HepG2 (cell line): ENCODE data around the gene PRMT7. TPM values are rescaled to one million over a fixed set of nuclear protein-coding genes. Genes with fewer than 3 reads are reported as not detected.
A peak's percentile ranks its signal among the peaks of the same experiment; 100 is the strongest.

Experiments
- ATF6 ChIP-seq: sonication (generic); formaldehyde crosslinking; conservative IDR thresholded peaks from 2 replicates; pipeline ENCODE4 v1.4.0; 2020; ENCODE audit warnings: missing genetic modification reagents
- E2F1 ChIP-seq: sonication (generic); formaldehyde crosslinking; IDR thresholded peaks from 2 replicates; pipeline ENCODE4 v1.5.0; 2020; ENCODE audit warnings: missing genetic modification reagents
- ELF4 ChIP-seq: sonication (generic); formaldehyde crosslinking; IDR thresholded peaks from 2 replicates; pipeline ENCODE4 v1.5.0; 2020; ENCODE audit warnings: missing genetic modification reagents, mild to moderate bottlenecking, moderate library complexity, borderline replicate concordance
- GRHL1 ChIP-seq: sonication (generic); formaldehyde crosslinking; conservative IDR thresholded peaks from 2 replicates; pipeline ENCODE4 v1.8.0; 2022; ENCODE audit warnings: missing genetic modification reagents
- HNF4A ChIP-seq: sonication (generic); formaldehyde crosslinking; IDR thresholded peaks from 2 replicates; pipeline ENCODE4 v1.4.0; 2020; ENCODE audit warnings: missing genetic modification reagents
- KIAA2018 ChIP-seq: sonication (generic); formaldehyde crosslinking; IDR thresholded peaks from 2 replicates; pipeline ENCODE4 v1.5.0; 2020; ENCODE audit warnings: mild to moderate bottlenecking, missing genetic modification reagents, borderline replicate concordance
- KLF15 ChIP-seq: sonication (generic); formaldehyde crosslinking; IDR thresholded peaks from 2 replicates; pipeline ENCODE4 v1.8.1; 2023; ENCODE audit warnings: borderline replicate concordance, mild to moderate bottlenecking, inconsistent platforms, missing genetic modification reagents, mixed read lengths
- MAFK ChIP-seq, 2 experiments: IDR thresholded peaks in 1 of 2; conservative IDR thresholded peaks in 1 of 2; 2 replicates each; pipeline ENCODE4 v1.6.1; 2011; ENCODE audit warnings: improper control_type of control experiment in 2 of 2, low read length in 2 of 2
- SNAPC5 ChIP-seq: sonication (generic); formaldehyde crosslinking; IDR thresholded peaks from 2 replicates; pipeline ENCODE4 v1.8.1; 2023; ENCODE audit warnings: mild to moderate bottlenecking, missing genetic modification reagents, borderline replicate concordance
- TCF12 ChIP-seq, 2 experiments: fragments of 450-650 bp in 1 of 2; sonication (generic) in 1 of 2; formaldehyde crosslinking in 1 of 2; IDR thresholded peaks; 2 replicates each; pipeline versions ENCODE4 v1.6.1 to v1.8.0; 2017 to 2022; ENCODE audit warnings: antibody characterized with exemption in 1 of 2, mild to moderate bottlenecking in 1 of 2, missing genetic modification reagents in 1 of 2, moderate library complexity in 1 of 2
- TOPORS ChIP-seq: sonication (generic); formaldehyde crosslinking; IDR thresholded peaks from 2 replicates; pipeline ENCODE4 v1.8.0; 2023; ENCODE audit warnings: mild to moderate bottlenecking, missing genetic modification reagents
- ZBTB7B ChIP-seq: sonication (generic); formaldehyde crosslinking; IDR thresholded peaks from 2 replicates; pipeline ENCODE4 v1.4.0; 2020; ENCODE audit warnings: missing genetic modification reagents
- ZFX ChIP-seq: sonication (generic); formaldehyde crosslinking; IDR thresholded peaks from 2 replicates; pipeline ENCODE4 v1.4.0; 2020; ENCODE audit warnings: mild to moderate bottlenecking, low read depth, missing genetic modification reagents, moderate library complexity
- ZNF558 ChIP-seq: sonication (generic); formaldehyde crosslinking; IDR thresholded peaks from 2 replicates; pipeline ENCODE4 v1.9.0; 2022; ENCODE audit warnings: mild to moderate bottlenecking, missing genetic modification reagents, borderline replicate concordance
- polyA plus RNA-seq, 8 experiments: library from polyadenylated mRNA; depleted of rRNA in 3 of 8; stranded (reverse) in 7 of 8; unstranded in 1 of 8; fragments of >200 nt; fragmentation: Illumina TruSeq in 4 of 8; extraction: Trizol in 4 of 8; gene quantifications; 2 replicates each; pipeline versions ENCODE4 v1.2.1 to v1.2.3, GENCODE V29; 2011 to 2016; ENCODE audit warnings: low read depth in 4 of 8, missing spikeins in 1 of 8, mixed read lengths in 1 of 8; ENCODE audit not compliant: insufficient read depth in 1 of 8
- total RNA-seq, 5 experiments: library from RNA; depleted of rRNA; stranded (reverse); fragments of >200 nt; fragmentation: Illumina TruSeq; extraction: Trizol; gene quantifications; 2 replicates each; pipeline ENCODE4 v1.2.3, GENCODE V29; 2016; ENCODE audit warnings: low read depth in 1 of 5

Gene PRMT7
- total and polyA plus RNA-seq, 2 of the 13 experiments (the other 11 are each of a cell fraction or from before 2014, with no cell fraction given), result 47.5 to 55.0 TPM

GRCh38 chr16:68267612-68268405 is 43.0 kb upstream of the PRMT7 start (continued):
- TF ChIP-seq TOPORS (CRISPR knock-in tag) (no peak), GRHL1 (CRISPR knock-in tag) (no peak), ZNF558 (CRISPR knock-in tag) (no peak), ZFX (no peak), KIAA2018 (CRISPR knock-in tag) (no peak), ELF4 (CRISPR knock-in tag) (no peak), SNAPC5 (CRISPR knock-in tag) (no peak), TCF12 (IDR thresholded peaks at IDR 0.05) (no peak), TCF12 (CRISPR knock-in tag; IDR thresholded peaks at IDR 0.05) (0 out of 2 replicates have a peak, but pooled peaks have one; percentile 23), ZBTB7B (CRISPR knock-in tag) (peak; percentile 47; the same call in 1 of the 2 replicates), ATF6 (no peak), KLF15 (CRISPR knock-in tag) (no peak), HNF4A (peak; percentile 75), E2F1 (CRISPR knock-in tag) (no peak), MAFK (conservative IDR thresholded peaks at IDR 0.05 in 1 of 2, IDR thresholded peaks at IDR 0.05 in 1 of 2; ENCODE audit: low read length in 2 of 2) (no peak)
